Measurements from ENCODE around the gene TTC39C. TPM values are rescaled to one million over a fixed set of nuclear protein-coding genes. Genes with fewer than 3 reads are reported as not detected.

TTC39C gene
- total RNA-seq, 4 donors from 2014 or later = 10.6 to 25.4 (median 12.9) TPM

DNA sequence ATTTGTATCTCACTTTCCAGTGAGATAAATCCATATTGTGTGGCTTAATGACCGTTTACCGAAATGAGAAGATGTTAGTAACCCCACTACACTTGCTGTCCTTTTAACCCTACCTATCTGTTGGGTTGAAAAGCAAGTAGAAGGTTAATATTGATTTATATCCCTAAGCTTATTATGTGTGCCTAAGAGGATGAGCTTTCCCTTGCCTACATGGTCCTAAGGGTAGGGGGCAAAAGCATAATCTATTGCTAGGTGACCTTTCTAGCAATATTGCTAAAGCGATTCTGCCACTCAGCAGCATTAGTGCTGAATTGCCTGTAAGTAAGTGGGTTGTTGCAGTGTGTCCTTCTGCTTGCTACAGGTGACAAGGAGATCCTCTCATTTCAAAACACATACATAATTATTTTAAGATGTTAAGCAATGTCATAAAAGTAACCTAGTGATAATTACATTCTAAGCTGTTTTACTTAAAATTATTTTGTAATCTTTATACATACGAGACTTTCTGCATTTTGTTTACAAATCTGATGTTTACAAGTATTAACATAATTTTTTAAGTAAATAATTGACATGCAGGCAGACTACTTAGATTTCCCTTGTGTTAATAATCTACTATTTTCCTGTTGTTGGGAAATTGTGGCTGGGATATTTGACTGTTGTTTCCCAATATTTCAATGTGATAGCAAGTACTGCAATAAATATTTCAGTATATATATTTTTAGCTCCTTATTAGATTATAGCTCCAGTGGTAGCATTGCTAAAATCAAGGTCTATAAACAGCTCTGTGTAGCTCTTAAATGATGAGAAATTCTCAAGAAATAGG, 75.2 kb downstream of the TTC39C start:
- Histone ChIP-seq H3K9me3 (no peaks in the 10 kb centered on the region), H3K4me1 (no peaks in the 10 kb centered on the region), H3K27ac (no peak overlapping the region), H3K4me3 (replicated peaks in 1 of 3) (no peak overlapping the region), H3K36me3 (no peaks in the 10 kb centered on the region), H3K27me3 (no peaks in the 10 kb centered on the region)
- intact Hi-C loops (cut with DNase I) = no loop called here
- no peak for DNase-seq
- no peak for TF ChIP-seq POLR2A (IDR thresholded peaks at IDR 0.05)
- TF ChIP-seq CTCF (IDR thresholded peaks at IDR 0.05) = no peak
- WGBS, 2 donors = 83 to 88% methylated on average over 4 of the region's 4 CpGs

DNA sequence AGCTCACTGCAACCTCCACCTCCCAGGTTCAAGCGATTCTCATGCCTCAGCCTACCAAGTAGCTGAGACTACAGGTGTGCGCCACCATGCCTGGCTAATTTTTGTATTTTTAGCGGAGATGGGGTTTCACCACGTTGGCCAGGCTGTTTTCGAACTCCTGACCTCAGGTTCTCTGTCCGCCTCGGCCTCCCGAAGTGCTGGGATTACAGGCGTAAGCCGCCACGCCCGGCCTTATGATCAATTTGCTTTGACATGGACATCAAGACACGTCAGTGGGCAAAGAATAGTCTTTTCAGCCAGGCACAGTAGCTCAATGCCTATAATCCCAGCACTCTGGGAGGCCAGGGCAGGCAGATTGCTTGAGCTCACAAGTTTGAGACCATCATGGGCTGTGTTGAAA, 76.3 kb downstream of the TTC39C start:
- no peaks in the 10 kb centered on the region for H3K36me3 ChIP-seq
- H3K4me1 ChIP-seq = no peaks in the 10 kb centered on the region
- no peaks in the 10 kb centered on the region for H3K27me3 ChIP-seq
- intact Hi-C loops (cut with DNase I) = no loop called here
- H3K9me3 ChIP-seq = no peaks in the 10 kb centered on the region
- no peak for TF ChIP-seq POLR2A (IDR thresholded peaks at IDR 0.05)
- TF ChIP-seq CTCF (IDR thresholded peaks at IDR 0.05) = no peak
- H3K4me3 ChIP-seq (replicated peaks in 1 of 3) = no peak overlapping the region
- no peak for DNase-seq
- H3K27ac ChIP-seq = no peak overlapping the region
- WGBS, 2 donors = 98% methylated on average over 13 of the region's 13 CpGs

- H3K27me3 ChIP-seq = no peaks in the 10 kb centered on the region
- intact Hi-C loops (cut with DNase I) = no loop called here
- no peak overlapping the region for H3K27ac ChIP-seq
- no peak for TF ChIP-seq POLR2A (IDR thresholded peaks at IDR 0.05)
- TF ChIP-seq CTCF (IDR thresholded peaks at IDR 0.05) = no peak
- no peak overlapping the region for H3K4me3 ChIP-seq (replicated peaks in 1 of 3)
- DNase-seq = no peak
- no peaks in the 10 kb centered on the region for H3K4me1 ChIP-seq
- H3K36me3 ChIP-seq = no peaks in the 10 kb centered on the region
- H3K9me3 ChIP-seq = no peaks in the 10 kb centered on the region
Observed at GRCh38 chr18:24094561-24094960, 80.0 kb downstream of the TTC39C start.

- TF ChIP-seq CTCF (IDR thresholded peaks at IDR 0.05) (no peak), POLR2A (IDR thresholded peaks at IDR 0.05) (no peak)
- intact Hi-C loops (cut with DNase I) = no loop called here
- Histone ChIP-seq H3K9me3 (no peaks in the 10 kb centered on the region), H3K27me3 (no peaks in the 10 kb centered on the region), H3K4me1 (no peaks in the 10 kb centered on the region), H3K27ac (no peak overlapping the region), H3K4me3 (replicated peaks in 1 of 3) (no peak overlapping the region), H3K36me3 (no peaks in the 10 kb centered on the region)
- no peak for DNase-seq
- WGBS, 2 donors = 96 to 98% methylated on average over 1 of the region's 1 CpG
Observed at GRCh38 chr18:24095976-24096375, 81.4 kb downstream of the TTC39C start.

DNA sequence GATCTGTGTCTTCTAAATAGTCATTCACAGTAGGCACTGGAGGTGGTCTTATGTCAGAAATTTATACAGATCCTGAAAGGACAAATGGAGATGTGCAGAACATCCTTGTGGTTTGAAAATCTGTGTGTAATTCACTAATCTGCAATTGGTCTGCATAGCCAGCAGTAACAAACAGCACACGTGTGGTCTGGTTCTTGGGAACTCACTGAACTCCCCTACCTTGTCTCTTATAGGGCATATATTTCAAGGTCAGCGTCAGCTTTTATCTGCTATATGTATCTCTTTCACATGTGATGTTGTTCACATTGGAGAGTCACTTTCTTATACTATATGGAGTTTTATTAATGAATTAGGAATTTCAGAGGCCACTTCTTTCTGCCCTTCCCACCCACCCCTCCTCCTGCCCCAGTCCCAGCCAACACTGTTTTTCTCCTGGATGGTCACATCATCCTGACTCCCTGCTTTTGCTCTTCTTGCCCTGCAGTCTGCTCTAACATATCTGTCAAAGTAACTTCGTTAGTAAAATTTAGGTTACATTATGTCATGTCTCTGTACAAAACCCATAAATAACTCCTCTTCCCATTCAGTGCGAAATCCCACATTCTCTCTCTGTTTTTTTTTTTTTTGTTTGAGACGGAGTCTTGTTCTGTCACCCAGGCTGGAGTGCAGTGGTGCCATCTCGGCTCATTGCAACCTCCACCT, 88.9 kb downstream of the TTC39C start:
- DNase-seq = no peak
- TF ChIP-seq CTCF (IDR thresholded peaks at IDR 0.05) (no peak), POLR2A (IDR thresholded peaks at IDR 0.05) (no peak)
- 77 to 78% methylated on average over 6 of the region's 6 CpGs for WGBS, 2 donors
- H3K27me3 ChIP-seq = no peaks in the 10 kb centered on the region
- no peak overlapping the region for H3K27ac ChIP-seq
- no peaks in the 10 kb centered on the region for H3K36me3 ChIP-seq
- H3K9me3 ChIP-seq = no peaks in the 10 kb centered on the region
- no peaks in the 10 kb centered on the region for H3K4me1 ChIP-seq
- no peak overlapping the region for H3K4me3 ChIP-seq (replicated peaks in 1 of 3)
- intact Hi-C loops (cut with DNase I) = no loop called here

All from thyroid gland (tissue), 4 donors.